GM21723 (cell line): Measurements from ENCODE around the gene HOXC12.

Source experiments
- ATAC-seq: cut with Tn5 transposase; IDR thresholded peaks from one replicate; pipeline ENCODE4 v1.9.1; 2021; ENCODE audit warnings: mild to moderate bottlenecking, moderate library complexity; ENCODE audit not compliant: unreplicated experiment

Gene HOXC12, protein sequence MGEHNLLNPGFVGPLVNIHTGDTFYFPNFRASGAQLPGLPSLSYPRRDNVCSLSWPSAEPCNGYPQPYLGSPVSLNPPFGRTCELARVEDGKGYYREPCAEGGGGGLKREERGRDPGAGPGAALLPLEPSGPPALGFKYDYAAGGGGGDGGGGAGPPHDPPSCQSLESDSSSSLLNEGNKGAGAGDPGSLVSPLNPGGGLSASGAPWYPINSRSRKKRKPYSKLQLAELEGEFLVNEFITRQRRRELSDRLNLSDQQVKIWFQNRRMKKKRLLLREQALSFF

DNA sequence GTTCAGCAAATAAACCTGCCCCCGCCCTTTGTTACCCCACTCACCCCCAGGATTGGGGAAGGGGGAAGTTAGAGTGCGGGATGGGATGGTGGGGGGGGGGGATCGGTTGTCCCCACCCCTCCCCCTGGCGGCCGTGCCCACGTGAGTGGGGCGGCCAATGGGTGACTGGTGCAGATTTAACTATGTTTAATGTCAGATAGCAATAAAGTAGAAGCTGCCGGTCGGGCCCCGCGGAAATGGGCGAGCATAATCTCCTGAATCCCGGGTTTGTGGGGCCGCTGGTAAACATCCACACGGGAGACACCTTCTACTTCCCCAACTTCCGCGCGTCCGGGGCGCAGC, at the start of gene HOXC12:
HOXC12 (plus strand) TSS at position 210 of the 342 bp plus-strand sequence; CDS start at position 237, 27 bp downstream.
- ATAC-seq = no peak

DNA sequence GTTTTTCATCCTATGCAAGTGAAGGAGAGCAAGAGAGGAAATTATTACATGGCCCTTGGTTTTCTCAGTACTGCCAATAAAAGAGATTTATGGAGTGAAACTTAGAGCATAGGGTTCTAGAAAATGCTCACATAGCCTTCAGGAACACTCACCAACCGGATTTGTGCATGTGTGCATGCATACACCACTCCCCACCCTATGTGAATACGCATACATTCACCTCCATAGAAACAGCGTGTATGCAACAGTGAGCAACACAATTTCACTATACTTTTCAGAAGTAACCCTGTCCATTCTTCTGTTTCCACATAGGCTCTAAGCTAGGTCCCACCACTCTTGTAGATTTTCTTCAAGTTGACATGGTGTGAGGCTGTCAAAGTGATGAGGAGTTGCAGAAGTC, 47.6 kb upstream of the HOXC12 start:
- no peak for ATAC-seq

DNA sequence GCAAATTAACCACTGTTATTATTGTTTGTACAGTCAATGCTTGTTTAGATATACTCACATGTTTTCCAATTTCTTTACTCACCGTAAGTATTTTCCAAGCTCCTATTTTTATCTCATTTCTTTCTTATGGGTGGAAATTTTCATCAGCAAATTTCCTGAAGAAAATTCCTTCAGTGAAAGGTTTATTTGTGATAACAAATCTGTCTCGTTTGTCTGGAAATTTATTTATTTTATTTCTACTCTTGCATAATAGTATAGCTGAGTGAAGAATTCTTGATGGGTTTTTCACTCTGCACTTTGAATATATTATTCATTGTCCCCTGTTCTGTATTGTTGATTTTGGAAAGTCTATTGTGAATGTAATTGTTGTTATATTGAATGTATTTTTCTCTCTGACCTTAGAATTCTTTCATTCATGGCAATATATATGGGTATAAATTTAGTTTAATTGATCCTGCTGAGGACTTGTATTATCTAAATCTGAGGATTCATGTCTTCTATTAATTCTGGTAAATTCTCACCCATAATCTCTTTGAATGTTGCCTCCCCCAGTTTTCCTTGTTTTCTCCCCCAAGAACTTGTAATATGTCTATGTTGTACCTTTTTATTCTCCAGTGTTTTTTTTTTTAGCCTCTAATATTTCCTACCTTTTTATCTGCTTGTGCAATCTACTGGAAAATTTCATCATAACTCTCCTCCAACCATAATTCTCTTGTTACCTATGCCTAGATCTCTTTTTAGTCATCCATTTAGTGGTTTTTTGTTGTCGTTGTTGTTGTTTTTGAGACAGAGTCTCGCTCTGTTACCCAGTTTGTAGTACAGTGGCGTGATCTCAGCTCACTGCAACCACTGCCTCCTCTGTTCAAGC, 37.7 kb upstream of the HOXC12 start:
- ATAC-seq = no peak

DNA sequence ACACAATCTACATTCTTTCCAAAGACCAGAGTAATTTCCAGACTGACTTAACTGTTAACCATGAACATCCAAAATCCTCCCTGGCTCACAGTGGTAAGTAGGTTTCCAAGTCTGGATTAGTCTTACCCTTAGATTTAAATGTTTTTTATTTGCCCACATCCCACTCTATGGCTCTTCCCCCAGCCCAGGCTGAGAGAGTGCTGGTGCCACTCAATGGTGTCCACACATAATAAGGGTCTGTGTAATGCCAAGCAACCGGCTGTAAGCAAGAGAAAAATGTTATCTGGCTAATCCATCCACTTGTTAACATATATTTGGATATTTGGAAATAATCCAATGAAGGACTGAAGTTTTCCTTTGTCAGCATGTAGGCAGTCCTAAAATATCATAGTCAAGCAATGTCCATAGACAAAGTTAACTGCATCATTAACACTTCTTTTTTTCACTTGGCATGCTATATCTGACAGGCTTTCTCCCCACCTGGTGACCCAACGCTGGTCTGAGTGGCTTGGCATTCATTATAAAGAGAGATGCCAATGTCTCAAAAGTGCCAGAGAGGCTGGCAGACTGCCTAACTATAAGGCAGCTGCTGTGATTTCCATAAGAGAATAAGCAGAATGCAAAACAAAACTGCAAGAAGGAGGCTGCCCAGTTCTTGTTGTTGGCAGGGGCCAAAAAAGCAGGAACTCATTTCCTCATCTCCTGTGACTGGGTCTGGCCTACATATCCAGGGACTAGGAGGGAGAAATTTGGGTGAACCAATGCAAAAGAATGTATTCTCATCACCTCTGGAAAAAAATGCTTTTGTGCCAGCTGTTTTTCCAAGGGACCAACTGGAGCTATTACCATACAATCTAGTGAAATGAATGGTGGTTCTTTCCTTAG, 29.9 kb upstream of the HOXC12 start:
- ATAC-seq = no peak

DNA sequence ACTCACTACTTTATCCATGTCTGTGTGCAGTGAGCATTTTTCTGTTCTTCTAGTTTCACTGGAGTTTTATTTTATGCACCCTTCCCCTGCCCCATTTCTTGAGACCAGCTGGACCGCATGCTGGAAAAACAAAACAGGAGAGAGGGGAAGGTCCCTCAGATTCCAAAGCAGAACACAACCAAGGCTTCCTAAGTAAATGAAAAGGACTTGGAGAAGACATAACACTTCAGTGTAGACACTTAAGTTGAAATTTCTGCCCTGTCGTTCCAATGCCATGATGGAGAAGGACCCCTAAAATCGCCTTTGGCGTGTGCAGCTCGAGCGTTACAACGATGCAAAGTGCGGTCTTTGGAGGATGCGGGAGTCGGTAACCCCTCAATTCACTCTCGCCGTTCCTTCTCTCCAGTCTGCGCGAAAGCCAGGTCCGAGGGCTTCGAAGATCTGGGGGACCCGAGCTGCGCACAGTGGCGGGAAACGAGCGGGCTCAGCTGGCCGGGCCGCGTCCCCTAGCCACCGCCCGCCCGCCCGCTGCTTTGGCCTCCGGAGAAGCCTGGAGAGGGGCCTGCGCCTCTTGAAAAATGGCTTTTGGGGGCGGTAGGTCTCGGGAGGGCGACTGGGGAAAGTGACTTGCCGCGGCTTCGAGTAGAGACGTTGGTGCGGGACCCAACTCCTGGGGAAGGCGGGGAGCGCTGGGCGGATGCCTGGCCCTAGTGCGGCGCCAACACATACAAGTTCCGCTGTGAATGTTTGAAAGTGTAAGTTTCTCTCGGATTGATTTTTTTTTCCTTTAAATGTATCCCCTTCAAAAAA, 27.3 kb upstream of the HOXC12 start:
- no peak for ATAC-seq

DNA sequence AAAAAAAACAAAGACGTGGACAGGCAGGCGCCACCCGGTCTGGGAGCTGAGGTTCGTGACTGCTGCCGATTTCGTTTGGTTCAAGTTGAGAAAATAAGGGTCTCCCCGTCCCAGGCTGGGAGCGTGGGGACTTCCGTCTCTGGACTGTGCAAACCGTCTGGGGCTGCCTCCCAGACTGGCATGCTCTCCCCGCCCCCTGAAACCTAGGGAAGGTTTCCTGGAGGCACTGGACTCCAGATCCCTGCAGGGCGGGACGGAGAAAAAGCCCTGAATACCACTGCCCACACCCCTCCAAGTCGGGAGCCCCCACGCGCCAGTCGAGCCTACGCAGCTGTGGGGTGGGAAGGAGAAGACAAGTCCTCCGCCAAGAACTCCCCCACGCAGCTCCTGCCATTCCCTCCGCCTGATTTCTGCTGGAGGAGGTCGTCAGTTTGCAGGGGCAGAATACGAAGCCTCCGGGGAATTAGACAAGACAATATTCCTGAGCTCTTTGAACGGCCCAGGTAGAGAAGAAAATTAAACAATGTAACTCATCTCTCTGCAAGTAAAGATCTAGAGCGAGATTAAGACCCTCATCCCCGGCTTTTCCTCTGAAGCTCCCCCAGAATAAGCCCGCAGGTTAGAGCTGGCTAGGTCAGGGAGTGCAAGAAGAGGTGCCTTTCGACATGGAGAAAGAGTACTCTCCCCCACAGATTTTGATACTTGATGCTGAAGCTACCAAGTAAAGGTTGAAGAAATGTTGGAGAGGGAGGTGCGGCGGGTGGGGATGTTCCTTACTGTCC, 26.5 kb upstream of the HOXC12 start:
- no peak for ATAC-seq

DNA sequence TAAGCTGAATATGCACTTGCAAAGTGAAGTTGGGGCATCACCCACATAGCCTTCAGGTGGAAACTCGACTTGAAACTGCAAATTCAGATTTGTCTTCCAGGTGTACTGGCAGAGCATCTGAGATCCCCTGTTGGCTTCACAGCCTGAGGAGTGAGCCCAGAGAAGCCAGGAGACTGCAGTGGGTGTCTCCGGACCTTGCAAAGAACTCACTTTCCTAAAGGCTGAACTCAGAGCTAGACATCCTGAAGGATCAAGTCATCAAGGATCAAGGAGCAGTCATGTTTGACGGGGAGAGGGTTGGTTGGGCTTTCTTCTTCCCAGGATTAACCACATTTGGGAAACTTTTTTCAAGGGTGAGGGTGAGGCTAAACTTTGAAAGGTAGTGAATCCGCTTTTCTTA, 25.2 kb upstream of the HOXC12 start:
- no peak for ATAC-seq

DNA sequence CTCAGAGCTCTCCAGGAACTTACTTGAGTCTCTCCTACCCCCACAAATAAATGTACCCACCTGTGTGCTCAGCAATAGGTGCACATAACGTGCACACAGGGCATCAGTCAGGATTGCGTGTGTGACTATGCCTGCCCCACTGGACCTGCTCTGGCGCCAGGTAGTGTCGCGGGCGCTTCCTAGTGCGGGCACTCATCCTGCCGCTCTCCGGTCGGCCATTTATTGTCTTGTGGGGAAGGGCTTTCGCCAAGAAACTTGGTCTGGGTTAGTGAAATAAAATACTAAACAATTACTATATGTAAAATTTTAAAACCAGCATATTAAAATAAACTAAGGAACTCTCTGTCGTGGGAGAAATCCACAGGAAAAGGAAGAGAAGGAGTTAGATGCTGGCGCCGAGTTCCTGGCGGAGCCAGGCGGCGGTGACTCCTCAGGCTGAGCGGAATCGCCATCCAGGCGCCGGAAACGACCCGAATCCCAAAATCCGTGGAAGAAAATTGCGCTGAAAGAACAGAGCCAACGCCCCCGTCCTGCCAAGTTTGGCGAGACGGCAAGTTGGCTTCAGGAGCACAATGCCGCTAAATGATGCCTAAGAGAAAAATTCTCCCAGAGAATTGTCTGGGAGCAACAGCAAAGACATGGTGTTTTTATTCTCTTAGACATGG, 24.0 kb upstream of the HOXC12 start:
- ATAC-seq = no peak

DNA sequence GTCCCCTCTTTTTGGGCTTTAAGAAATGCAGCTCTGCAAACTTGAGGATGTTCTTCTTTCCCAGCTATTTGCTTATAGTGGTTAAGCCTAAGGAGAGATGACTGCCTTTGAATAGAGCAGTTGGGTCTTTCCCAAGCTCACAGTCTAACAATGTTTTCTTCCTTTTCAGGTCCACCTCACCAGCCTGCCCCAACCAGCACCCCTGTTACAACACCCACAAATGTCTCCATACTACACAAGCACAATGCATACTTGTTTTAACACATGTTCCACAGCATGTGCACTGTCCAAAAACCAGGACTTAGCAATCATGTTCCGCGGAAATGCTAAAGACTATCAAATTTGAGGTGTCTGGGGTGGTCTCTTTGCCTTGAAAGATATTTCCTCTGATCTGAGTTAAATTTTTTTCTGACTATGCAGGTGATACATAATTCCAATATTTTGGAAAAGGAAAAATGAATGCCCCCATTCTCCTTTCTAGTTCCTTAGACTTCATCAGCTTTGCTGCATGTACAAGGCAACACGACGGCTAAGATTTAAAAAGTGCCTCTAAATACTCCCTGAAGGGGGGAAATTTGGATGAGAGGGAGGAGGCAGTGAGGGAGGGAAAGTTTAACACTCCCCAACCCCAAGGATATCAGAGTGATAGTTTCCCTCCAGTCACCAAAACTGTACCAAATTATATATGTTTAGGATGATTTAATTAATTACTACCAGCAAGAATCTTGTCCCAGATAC, 22.7 kb upstream of the HOXC12 start:
- no peak for ATAC-seq

DNA sequence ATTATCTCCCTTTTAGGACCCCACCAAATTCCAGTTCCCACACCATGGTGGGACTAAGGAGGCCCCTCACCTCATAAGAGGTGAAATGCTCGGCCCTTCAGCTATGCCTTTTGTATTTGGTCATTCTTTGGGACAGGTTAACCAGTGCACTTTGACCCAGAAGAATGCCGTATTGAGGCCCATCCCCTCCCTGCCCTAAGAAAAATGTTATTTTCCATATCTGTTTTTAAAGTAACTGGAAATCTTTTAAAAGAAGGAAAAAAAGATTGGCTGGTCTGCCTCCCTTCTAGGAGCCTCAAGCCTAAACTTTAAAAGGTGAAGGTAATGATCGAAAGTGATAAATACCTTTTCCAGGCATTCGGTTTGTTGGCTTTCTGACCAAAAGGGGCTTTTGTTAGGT, 21.8 kb upstream of the HOXC12 start:
- no peak for ATAC-seq

DNA sequence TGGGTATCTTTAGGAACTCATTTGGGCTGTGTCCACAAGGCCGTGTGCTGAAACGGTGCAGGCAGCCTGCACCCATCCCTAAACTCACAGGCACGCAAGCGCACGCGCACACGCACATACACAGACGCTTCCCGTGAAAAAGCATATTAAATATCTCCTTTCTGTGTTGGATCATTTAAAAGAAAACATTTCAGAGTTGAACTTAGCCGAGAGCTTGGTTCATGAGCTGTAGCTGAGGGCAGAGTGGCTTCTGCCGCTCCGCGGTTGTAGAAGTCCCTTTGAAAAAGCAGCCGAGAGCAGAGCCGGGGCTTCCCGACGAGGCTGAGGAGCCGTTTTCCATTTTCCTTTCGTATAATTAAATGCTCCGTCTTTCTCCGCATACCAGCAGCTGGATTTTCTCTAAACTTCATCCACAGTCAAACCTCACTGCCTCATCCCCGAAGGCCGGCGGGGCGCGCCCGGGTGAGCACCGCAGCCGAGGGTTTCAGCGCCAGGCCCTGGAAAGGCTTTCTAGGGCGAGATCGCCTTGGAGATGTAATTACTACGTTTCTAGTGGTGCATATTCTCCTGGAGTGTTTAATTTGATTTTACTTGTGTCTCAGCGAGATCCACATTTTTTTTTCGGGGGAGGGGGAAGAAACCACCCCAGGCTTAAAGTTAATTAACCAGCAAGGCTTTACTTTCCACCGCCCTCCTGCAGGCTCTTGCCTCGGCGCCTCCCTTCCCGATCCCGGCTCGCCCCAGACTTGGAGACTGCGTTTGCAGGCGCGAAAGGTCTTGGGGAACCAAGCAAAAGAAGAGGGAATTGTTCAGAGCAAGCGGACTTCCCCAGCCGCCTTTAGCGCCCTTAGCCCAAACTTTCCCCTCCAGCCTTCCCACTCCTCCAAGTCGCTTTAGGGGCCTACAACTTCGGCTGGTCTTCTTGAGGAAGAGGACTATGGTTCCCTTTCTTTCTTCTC, 19.0 kb upstream of the HOXC12 start:
- no peak for ATAC-seq

DNA sequence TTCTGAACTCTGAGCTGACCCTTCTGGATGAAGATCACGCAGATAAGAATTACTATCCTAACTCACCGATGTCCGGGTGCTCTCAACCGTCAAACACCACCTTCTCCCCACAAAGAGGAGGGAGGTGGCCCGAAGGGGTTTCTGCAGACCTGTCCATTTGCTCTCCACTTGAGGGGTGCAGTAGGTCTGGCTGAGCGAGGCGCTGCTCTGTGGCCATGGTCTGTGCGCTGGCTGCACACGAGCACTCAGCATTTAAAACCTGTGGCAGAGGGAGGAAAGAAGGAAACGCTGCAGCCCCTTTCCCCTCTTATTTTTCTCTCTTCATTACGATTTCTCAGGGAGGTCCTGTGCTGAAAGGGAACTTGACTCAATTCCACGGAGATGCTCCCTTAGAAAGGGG, 17.6 kb upstream of the HOXC12 start:
- ATAC-seq = no peak

DNA sequence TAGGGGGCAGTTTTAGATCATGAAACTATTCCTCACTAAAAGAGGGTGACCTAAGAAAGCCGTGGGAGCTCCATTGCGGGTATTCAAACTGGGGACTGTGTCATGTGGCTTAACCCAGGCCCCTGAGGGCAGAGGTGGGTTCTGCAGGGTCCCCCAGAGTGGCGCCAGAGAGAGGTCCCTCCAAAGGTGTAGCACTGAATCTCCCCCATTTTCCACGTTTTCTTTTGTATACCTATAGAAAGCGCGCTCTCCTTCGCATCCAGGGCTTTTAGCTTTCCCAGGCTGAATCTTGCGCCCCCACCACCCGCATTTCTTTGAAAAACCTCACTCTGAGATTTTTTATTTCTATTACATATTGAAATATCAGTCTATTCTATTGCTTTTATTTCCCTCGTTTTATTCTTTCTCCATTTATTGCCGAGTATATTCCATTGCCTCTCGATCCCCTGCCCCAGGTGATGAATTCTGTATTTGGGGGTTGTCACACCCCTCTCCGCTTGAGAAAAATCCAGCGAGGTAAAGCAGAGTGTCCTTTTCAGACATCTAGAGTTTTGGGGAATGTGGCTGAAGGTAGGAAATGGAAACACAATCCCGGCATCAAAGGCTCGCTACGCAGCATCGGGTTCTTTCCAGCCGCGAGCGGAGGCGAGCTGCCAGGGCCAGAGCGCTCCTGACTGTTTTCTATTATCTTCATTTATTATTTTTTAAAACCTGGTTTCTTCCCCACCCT, 16.9 kb upstream of the HOXC12 start:
- ATAC-seq = no peak

DNA sequence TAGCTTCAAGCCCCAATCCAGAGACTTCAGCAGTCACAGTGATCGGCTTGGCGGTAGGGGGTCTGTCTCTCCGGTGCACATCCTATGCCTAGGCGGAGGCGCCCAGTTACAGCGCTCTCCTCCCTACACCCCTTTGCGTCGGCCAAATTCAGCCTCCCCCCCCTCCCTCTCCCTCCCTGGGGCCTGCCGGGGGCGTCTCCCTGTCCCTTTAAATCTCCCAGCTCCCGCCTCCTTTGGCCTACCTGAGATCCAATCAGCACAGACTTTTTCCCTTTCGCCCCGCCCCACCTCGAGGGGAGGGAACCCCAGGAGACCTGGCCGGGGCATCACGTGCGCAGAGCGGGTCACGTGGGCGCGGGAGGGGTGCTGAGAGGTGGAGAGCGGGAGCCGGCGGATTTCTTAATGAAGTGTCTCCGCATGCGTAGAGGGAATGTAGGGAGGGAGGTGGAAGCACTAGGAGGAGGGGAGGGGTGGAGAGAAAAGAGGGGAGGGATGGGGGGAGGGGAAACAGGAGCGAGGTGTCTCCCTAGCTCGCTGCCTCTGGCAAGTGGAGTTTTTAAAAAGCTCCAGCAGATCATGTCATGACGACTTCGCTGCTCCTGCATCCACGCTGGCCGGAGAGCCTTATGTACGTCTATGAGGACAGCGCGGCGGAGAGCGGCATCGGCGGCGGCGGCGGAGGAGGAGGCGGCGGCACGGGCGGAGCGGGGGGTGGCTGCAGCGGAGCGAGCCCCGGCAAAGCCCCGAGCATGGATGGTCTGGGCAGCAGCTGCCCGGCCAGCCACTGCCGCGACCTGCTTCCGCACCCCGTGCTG, 16.2 kb upstream of the HOXC12 start, which contains the start of gene HOXC13:
HOXC13 (plus strand) TSS at position 506 of the 815 bp plus-strand sequence; CDS start at position 582, 76 bp downstream.
- ATAC-seq = no peak

DNA sequence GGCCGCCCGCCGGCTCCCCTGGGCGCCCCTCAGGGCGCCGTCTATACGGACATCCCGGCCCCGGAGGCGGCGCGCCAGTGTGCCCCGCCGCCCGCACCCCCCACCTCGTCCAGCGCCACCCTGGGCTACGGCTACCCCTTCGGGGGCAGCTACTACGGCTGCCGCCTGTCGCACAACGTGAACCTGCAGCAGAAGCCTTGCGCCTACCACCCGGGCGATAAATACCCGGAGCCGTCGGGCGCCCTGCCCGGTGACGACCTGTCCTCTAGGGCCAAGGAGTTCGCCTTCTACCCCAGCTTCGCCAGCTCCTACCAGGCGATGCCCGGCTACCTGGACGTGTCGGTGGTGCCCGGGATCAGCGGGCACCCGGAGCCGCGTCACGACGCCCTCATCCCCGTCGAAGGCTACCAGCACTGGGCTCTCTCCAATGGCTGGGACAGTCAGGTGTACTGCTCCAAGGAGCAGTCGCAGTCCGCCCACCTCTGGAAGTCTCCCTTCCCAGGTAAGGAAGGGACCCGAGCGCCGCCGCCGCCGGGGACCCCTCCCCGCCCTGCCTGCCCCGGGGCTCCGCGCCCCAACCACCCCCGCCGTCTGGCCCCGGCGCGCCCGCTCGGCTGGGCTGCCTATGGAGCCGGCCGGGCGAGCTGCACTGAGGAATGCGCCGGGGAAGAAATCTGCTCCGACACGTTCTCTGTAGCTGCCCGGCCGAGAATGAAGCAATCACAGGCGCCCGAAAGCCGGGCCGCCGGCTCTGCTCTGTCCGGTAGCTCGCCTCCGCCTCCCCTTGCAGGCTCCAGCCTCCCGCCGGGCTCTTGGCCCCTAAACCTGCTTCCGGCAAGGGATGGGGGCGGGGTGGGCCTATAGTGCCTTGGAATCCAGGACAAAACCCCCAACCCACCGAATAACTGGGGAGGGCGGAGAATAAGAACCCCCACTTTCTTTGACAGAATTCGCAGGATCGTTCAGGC, 15.3 kb upstream of the HOXC12 start:
- no peak for ATAC-seq
